Lung (tissue), 12 donors: ENCODE results near the gene CDH24. TPM values are rescaled to one million over a fixed set of nuclear protein-coding genes. Genes with fewer than 3 reads are reported as not detected.

Experiments used
- ATAC-seq: fragments of 200-7000 bp; cut with Tn5 transposase; one replicate; pipeline ENCODE4 v1.9.1; 2020; ENCODE audit warnings: moderate number of reproducible peaks; ENCODE audit not compliant: insufficient read depth, low FRiP score
- DNase-seq, 3 donors: peaks; one replicate each; pipeline ENCODE4 v3.0.0-alpha.2; 2013 to 2017
- H3K27ac ChIP-seq, 2 donors: one replicate each; pipeline ENCODE4 v1.5.1; 2013; ENCODE audit warnings: mild to moderate bottlenecking in 2 of 2, moderate library complexity in 2 of 2, control low read depth in 1 of 2, inconsistent platforms in 1 of 2, low read depth in 1 of 2, low read length in 1 of 2
- H3K27me3 ChIP-seq, 3 donors: one replicate each; pipeline ENCODE4 v1.5.1; 2013; ENCODE audit warnings: low read length in 2 of 3; ENCODE audit not compliant: control insufficient read depth in 3 of 3, insufficient read depth in 3 of 3
- H3K36me3 ChIP-seq, 4 donors: one replicate each; pipeline ENCODE4 v1.5.1; 2013; ENCODE audit warnings: low read length in 4 of 4, mild to moderate bottlenecking in 1 of 4, moderate library complexity in 1 of 4; ENCODE audit not compliant: control insufficient read depth in 4 of 4, insufficient read depth in 4 of 4
- H3K4me1 ChIP-seq, 5 donors: one replicate each; pipeline ENCODE4 v1.5.1; 2013; ENCODE audit warnings: low read length in 5 of 5, mild to moderate bottlenecking in 2 of 5, moderate library complexity in 1 of 5; ENCODE audit not compliant: control insufficient read depth in 5 of 5, insufficient read depth in 5 of 5
- H3K4me3 ChIP-seq: one replicate; pipeline ENCODE4 v1.5.1; 2013; ENCODE audit warnings: mild to moderate bottlenecking, control low read depth, moderate library complexity
- H3K9ac ChIP-seq, 2 donors: one replicate each; pipeline ENCODE4 v1.5.1; 2013; ENCODE audit warnings: low read length in 2 of 2, control low read depth in 1 of 2; ENCODE audit not compliant: insufficient read depth in 1 of 2
- H3K9me3 ChIP-seq, 4 donors: one replicate each; pipeline ENCODE4 v1.5.1; 2013; ENCODE audit warnings: low read length in 3 of 4, mild to moderate bottlenecking in 1 of 4, moderate library complexity in 1 of 4; ENCODE audit not compliant: control insufficient read depth in 4 of 4, insufficient read depth in 3 of 4
- CTCF ChIP-seq: IDR thresholded peaks from 2 replicates; pipeline ENCODE4 v1.5.1; 2012; ENCODE audit warnings: mild to moderate bottlenecking; ENCODE audit errors: control extremely low read depth, extremely low read depth
- WGBS, 2 donors: extraction: QIAGEN DNeasy Blood & Tissue Kit; methylation state at CpG; one replicate each; pipeline ENCODE4 v1.1.7; 2013; 5-methylcytosine and 5-hydroxymethylcytosine counted together
- polyA plus RNA-seq, 2 donors: library from polyadenylated mRNA; stranded (reverse); fragments of 200-250 nt; gene quantifications; one replicate each; pipeline ENCODE4 v1.2.1, GENCODE V29; 2013
- total RNA-seq, 2 donors: library from RNA; depleted of rRNA in 1 of 2; stranded (reverse); fragments of >200 nt in 1 of 2; gene quantifications; one replicate each; pipeline ENCODE4 v1.2.1, GENCODE V29; 2014 to 2021
- donor health status: control.
- donor health status: control.
- donor health status: Bipolar disorder and iron deficiency.
- donor health status: healthy.
- donor health status: DM: yes; HTN: yes; CAD: no.

CDH24 gene
- total and polyA plus RNA-seq, 4 donors = 2.0 to 4.8 (median 4.4) TPM

- H3K4me1 ChIP-seq = peaks cover 0 to 36% (median 15%) of the 10 kb centered on the region in 5 donors
- peaks cover 19 to 50% (median 41%) of the 10 kb centered on the region in 4 donors for H3K36me3 ChIP-seq
- H3K9me3 ChIP-seq = no peaks in the 10 kb centered on the region
- H3K4me3 ChIP-seq = peak overlapping the region; percentile 64
- TF ChIP-seq CTCF = no peak
- H3K27ac ChIP-seq = peak overlapping the region; percentile 58 to 64
- 2 to 3% methylated on average over 14 of the region's 14 CpGs for WGBS, 2 donors
- peak overlapping the region; percentile 29 to 88 for H3K9ac ChIP-seq
- DNase-seq (peak; percentile 92 to 97 (median 95)), ATAC-seq (peak; percentile 87)
- H3K27me3 ChIP-seq = no peaks in the 10 kb centered on the region
Observed at GRCh38 chr14:23071244-23071920, 14.1 kb upstream of the CDH24 start.

GRCh38 chr14:23070262-23071129, 13.2 kb upstream of the CDH24 start:
- H3K27ac ChIP-seq = peak overlapping the region in 1 of 2 donors; percentile 58
- no peaks in the 10 kb centered on the region for H3K27me3 ChIP-seq
- peak overlapping the region; percentile 29 to 88 for H3K9ac ChIP-seq
- H3K9me3 ChIP-seq = no peaks in the 10 kb centered on the region
- no peak for DNase-seq
- H3K4me1 ChIP-seq = peaks cover 0 to 36% (median 15%) of the 10 kb centered on the region in 5 donors
- WGBS, 2 donors = 18 to 20% methylated on average over 10 of the region's 10 CpGs
- TF ChIP-seq CTCF = no peak
- H3K36me3 ChIP-seq = peaks cover 18 to 51% (median 39%) of the 10 kb centered on the region in 4 donors
- ATAC-seq = no peak
- H3K4me3 ChIP-seq = peak overlapping the region; percentile 12

- H3K4me3 ChIP-seq = no peak overlapping the region
- H3K9me3 ChIP-seq = no peaks in the 10 kb centered on the region
- no peaks in the 10 kb centered on the region for H3K27me3 ChIP-seq
- WGBS, 2 donors = 71 to 87% methylated on average over 4 of the region's 4 CpGs
- peaks cover 14 to 44% (median 35%) of the 10 kb centered on the region in 4 donors for H3K36me3 ChIP-seq
- DNase-seq (no peak), ATAC-seq (no peak)
- TF ChIP-seq CTCF = no peak
- no peak overlapping the region for H3K9ac ChIP-seq
- peak overlapping the region in 1 of 2 donors; percentile 21 for H3K27ac ChIP-seq
- H3K4me1 ChIP-seq = peaks cover 0 to 36% (median 15%) of the 10 kb centered on the region in 5 donors
Observed at GRCh38 chr14:23069413-23069806, 12.1 kb upstream of the CDH24 start.
